K562 (cell line): ENCODE results near the gene PSMB4. TPM values are rescaled to one million over a fixed set of nuclear protein-coding genes. Genes with fewer than 3 reads are reported as not detected.

Source experiments
- ATAC-seq: fragments of 200-7000 bp; cut with Tn5 transposase; 3 replicates; pipeline ENCODE4 v1.9.1; 2020; ENCODE audit warnings: moderate library complexity
- BruUV-seq: library from RNA; stranded (reverse); fragments of 400-500 nt; replicated peaks from 2 replicates; lab custom pipeline; 2021; lab: Mats Ljungman, UMichigan
- CTCF ChIA-PET: fragments of 300-600 bp; formaldehyde crosslinking; extraction: SDS; loops from one replicate; lab custom pipeline; 2021; ENCODE audit warnings: low intra/inter-chr PET ratio; lab: Yijun Ruan, JAX
- POLR2A ChIA-PET: fragments of 300-600, 350-650 bp; sonication (Branson Sonifier 250); formaldehyde crosslinking; extraction: SDS; loops from one replicate; lab custom pipeline; 2021; ENCODE audit warnings: antibody characterized with exemption, inconsistent platforms; lab: Yijun Ruan, JAX
- DNase-seq, 4 experiments: peaks; one replicate each; pipeline versions ENCODE4 v3.0.0 to v3.0.0-alpha.2; 2011 to 2018; ENCODE audit warnings: low spot score in 3 of 4, mixed read lengths in 3 of 4; ENCODE audit errors: extremely low read depth in 1 of 4
- FAIRE-seq: peaks from 2 replicates; lab custom pipeline; 2011; peaks lifted over from hg19 to GRCh38; lab: Jason Lieb, UNC
- H2AFZ ChIP-seq: 2 replicates; pipeline ENCODE4 v1.6.0; 2011; ENCODE audit warnings: low read depth, low read length, control low read depth, inconsistent platforms
- H3K27ac ChIP-seq: fragments of 200-600 bp; 3 replicates; pipeline ENCODE4 v1.8.0; 2011; ENCODE audit warnings: low read depth, mild to moderate bottlenecking, control low read depth, inconsistent platforms, low read length, moderate library complexity, mixed read lengths; ENCODE audit errors: extremely low read depth
- H3K27me3 ChIP-seq, 2 experiments: fragments of 300-600 bp in 1 of 2; 2 replicates in 1 of 2; 3 replicates in 1 of 2; pipeline versions ENCODE4 v1.6.0 to v1.8.0; 2011; ENCODE audit warnings: inconsistent platforms in 2 of 2, low read length in 2 of 2, mild to moderate bottlenecking in 1 of 2, mixed read lengths in 1 of 2, moderate library complexity in 1 of 2; ENCODE audit not compliant: control insufficient read depth in 2 of 2, insufficient read depth in 2 of 2
- H3K36me3 ChIP-seq: fragments of 300-600 bp; 3 replicates; pipeline ENCODE4 v1.8.0; 2011; ENCODE audit warnings: mild to moderate bottlenecking, low read length, inconsistent platforms; ENCODE audit not compliant: control insufficient read depth, insufficient read depth
- H3K4me1 ChIP-seq, 2 experiments: fragments of 200-600 bp in 1 of 2; replicated peaks in 1 of 2; 2 replicates in 1 of 2; 3 replicates in 1 of 2; pipeline versions ENCODE4 v1.5.1 to v1.8.0; 2011; ENCODE audit warnings: inconsistent platforms in 2 of 2, low read length in 2 of 2, mild to moderate bottlenecking in 1 of 2, mixed read lengths in 1 of 2, moderate library complexity in 1 of 2; ENCODE audit not compliant: control insufficient read depth in 2 of 2, insufficient read depth in 2 of 2
- H3K4me2 ChIP-seq: 2 replicates; pipeline ENCODE4 v1.6.1; 2011; ENCODE audit warnings: low read length, control low read depth, inconsistent platforms, mixed read lengths; ENCODE audit not compliant: insufficient read depth
- H3K4me3 ChIP-seq: fragments of 200-600 bp; sonication (generic), shearing (Covaris generic); 2 replicates; pipeline ENCODE4 v1.5.1; 2016; ENCODE audit warnings: control low read depth, inconsistent platforms
- H3K79me2 ChIP-seq: fragments of 200-600 bp; 3 replicates; pipeline ENCODE4 v1.8.0; 2011; ENCODE audit warnings: low read length, inconsistent platforms; ENCODE audit not compliant: control insufficient read depth, insufficient read depth
- H3K9ac ChIP-seq, 2 experiments: 2 replicates each; pipeline versions ENCODE4 v1.6.0 to v1.6.1; 2011; ENCODE audit warnings: low read depth in 2 of 2, low read length in 2 of 2, control low read depth in 1 of 2, inconsistent platforms in 1 of 2, mild to moderate bottlenecking in 1 of 2, mixed read lengths in 1 of 2; ENCODE audit not compliant: insufficient read depth in 1 of 2
- H3K9me1 ChIP-seq: one replicate; pipeline ENCODE4 v1.6.0; 2011; ENCODE audit warnings: inconsistent platforms, mild to moderate bottlenecking, low read length, moderate library complexity; ENCODE audit not compliant: control insufficient read depth, insufficient read depth
- H3K9me3 ChIP-seq: replicated peaks from 2 replicates; pipeline ENCODE4 v1.5.1; 2011; ENCODE audit warnings: low read depth, low read length, inconsistent platforms; ENCODE audit not compliant: control insufficient read depth, insufficient read depth
- H4K20me1 ChIP-seq: replicated peaks from 2 replicates; pipeline ENCODE4 v1.6.1; 2011; ENCODE audit warnings: low read length, inconsistent platforms, mixed read lengths; ENCODE audit not compliant: control insufficient read depth, insufficient read depth
- CEBPB ChIP-seq: fragments of 450-650 bp; IDR thresholded peaks from 2 replicates; pipeline ENCODE4 v1.6.1; 2016; ENCODE audit warnings: missing genetic modification characterization, missing compliant biosample characterization
- CLOCK ChIP-seq: fragments of 250-450 bp; sonication (Bioruptor Pico); IDR thresholded peaks from 2 replicates; pipeline ENCODE4 v1.4.0; 2020; ENCODE audit warnings: mild to moderate bottlenecking, moderate library complexity, borderline replicate concordance
- DPF2 ChIP-seq: fragments of 450-650 bp; IDR thresholded peaks from 2 replicates; pipeline ENCODE4 v1.6.1; 2016
- ELF4 ChIP-seq: fragments of 450-650 bp; formaldehyde crosslinking; IDR thresholded peaks from 2 replicates; pipeline ENCODE4 v1.4.0; 2022; ENCODE audit warnings: missing genetic modification characterization
- NR0B1 ChIP-seq: fragments of 450-650 bp; IDR thresholded peaks from one replicate; pipeline ENCODE4 v1.6.1; 2018; ENCODE audit warnings: mild to moderate bottlenecking, moderate library complexity; ENCODE audit not compliant: partially characterized antibody
- POLR2AphosphoS5 ChIP-seq: IDR thresholded peaks from 2 replicates; pipeline ENCODE4 v1.6.1; 2011; ENCODE audit warnings: mild to moderate bottlenecking, low read depth, low read length, moderate library complexity; ENCODE audit not compliant: control insufficient read depth, insufficient read depth
- POLR3A ChIP-seq: IDR thresholded peaks from 2 replicates; pipeline ENCODE4 v1.6.1; 2011; ENCODE audit warnings: borderline replicate concordance, mild to moderate bottlenecking, moderate library complexity; ENCODE audit not compliant: insufficient read length, insufficient read depth; ENCODE audit errors: extremely low read depth
- SIN3B ChIP-seq: fragments of 450-650 bp; IDR thresholded peaks from 2 replicates; pipeline ENCODE4 v1.6.1; 2017; ENCODE audit warnings: low read depth, mild to moderate bottlenecking, moderate library complexity
- SMAD1 ChIP-seq: fragments of 150-350 bp; IDR thresholded peaks from 2 replicates; pipeline ENCODE4 v1.6.1; 2014; ENCODE audit warnings: low read length, low read depth; ENCODE audit not compliant: partially characterized antibody
- SMARCA5 ChIP-seq: fragments of 450-650 bp; IDR thresholded peaks from 2 replicates; pipeline ENCODE4 v1.6.1; 2016
- TRIM28 ChIP-seq: fragments of 450-650 bp; IDR thresholded peaks from 2 replicates; pipeline ENCODE4 v1.6.1; 2017
- WGBS: fragments of 100-300 bp; shearing (Covaris generic); methylation state at CpG from one replicate; pipeline ENCODE4 v1.1.6; 2016; ENCODE audit warnings: low coverage, mixed read lengths; ENCODE audit not compliant: insufficient coverage; ENCODE audit errors: missing lambda C conversion rate; 5-methylcytosine and 5-hydroxymethylcytosine counted together
- in situ Hi-C: fragments of 300-500 bp; cut with MboI; formaldehyde crosslinking; loops from 4 replicates; pipeline ENCODE4 v1.15.0; 2018; ENCODE audit warnings: inconsistent platforms, mixed read lengths
- intact Hi-C: fragments of 100-400 bp; cut with micrococcal nuclease; formaldehyde crosslinking; loops from 2 replicates; pipeline ENCODE4 v1.14.2; 2022
- polyA plus RNA-seq, 8 experiments: library from polyadenylated mRNA; depleted of rRNA in 4 of 8; stranded (reverse) in 5 of 8; unstranded in 3 of 8; fragments of >200 nt; fragmentation: Nextera tagmentation in 2 of 8; fragmentation: Illumina TruSeq in 1 of 8; extraction: Ambion mirVana in 2 of 8; extraction: Trizol in 1 of 8; gene quantifications; 2 replicates each; pipeline versions ENCODE4 v1.2.1 to v1.2.3, GENCODE V29; 2011 to 2014; ENCODE audit warnings: inconsistent platforms in 1 of 8, missing spikeins in 1 of 8
- total RNA-seq, 7 experiments: library from RNA; depleted of rRNA in 6 of 7; stranded (reverse); fragments of >200 nt in 6 of 7; fragmentation: Illumina TruSeq in 2 of 7; extraction: Trizol in 2 of 7; gene quantifications; 2 replicates each; pipeline versions ENCODE4 v1.2.1 to v1.2.3, GENCODE V29; 2011 to 2021; ENCODE audit warnings: low replicate concordance in 1 of 7

Gene PSMB4
- total and polyA plus RNA-seq, 9 of the 15 experiments (the other 6 are each of a cell fraction or from before 2014, with no cell fraction given): 397 to 674 (median 475) TPM

- no TSS peak for BruUV-seq
- H3K4me3 ChIP-seq: no peak overlapping the region
- FAIRE-seq: no peak
- no peaks in the 10 kb centered on the region for H3K9me1 ChIP-seq
- no peak overlapping the region for H3K4me2 ChIP-seq
- POLR2A ChIA-PET: interaction anchor here (1.0 to 2.0 kb wide), 3 partner anchors 9 to 17 kb away, joined by 3 to 7 read pairs (median 4); partner anchors contain the start of gene PSMB4
- TF ChIP-seq DPF2 (no peak), CEBPB (tag) (0 out of 2 replicates have a peak, but pooled peaks have one; percentile 19)
- intact Hi-C loops (no loop called here), in situ Hi-C loops (no loop called here)
- H3K9me3 ChIP-seq: no peaks in the 10 kb centered on the region
- WGBS: 100% methylated on average over 4 of the region's 4 CpGs
- no peaks in the 10 kb centered on the region for H3K4me1 ChIP-seq
- H3K79me2 ChIP-seq: no peaks in the 10 kb centered on the region
- H3K27ac ChIP-seq: no peak overlapping the region
- no peak for ATAC-seq
- CTCF ChIA-PET: no interaction called here
- peaks cover 70% of the 10 kb centered on the region for H3K36me3 ChIP-seq
- H2AFZ ChIP-seq: no peak overlapping the region
- no peak for DNase-seq
- H4K20me1 ChIP-seq: no peaks in the 10 kb centered on the region
- no peak overlapping the region for H3K9ac ChIP-seq
- no peaks in the 10 kb centered on the region for H3K27me3 ChIP-seq
Measured at GRCh38 chr1:151416231-151416630, 16.9 kb downstream of the PSMB4 start.

- H2AFZ ChIP-seq: no peak overlapping the region
- H4K20me1 ChIP-seq: no peaks in the 10 kb centered on the region
- ATAC-seq (no peak), DNase-seq (no peak), FAIRE-seq (no peak)
- H3K4me3 ChIP-seq: no peak overlapping the region
- no peak overlapping the region for H3K4me2 ChIP-seq
- H3K79me2 ChIP-seq: no peaks in the 10 kb centered on the region
- H3K9ac ChIP-seq: no peak overlapping the region
- H3K4me1 ChIP-seq: no peaks in the 10 kb centered on the region
- no peak overlapping the region for H3K27ac ChIP-seq
- intact Hi-C loops (no loop called here), in situ Hi-C loops (no loop called here)
- ChIA-PET POLR2A (interaction anchor here (0.9 to 2.0 kb wide), 5 partner anchors 9 to 106 kb away, joined by 3 to 7 read pairs (median 4); partner anchors contain the start of gene PSMB4), CTCF (no interaction called here)
- WGBS: 94% methylated on average over 3 of the region's 3 CpGs
- no peaks in the 10 kb centered on the region for H3K9me3 ChIP-seq
- peaks cover 70% of the 10 kb centered on the region for H3K36me3 ChIP-seq
- no peaks in the 10 kb centered on the region for H3K27me3 ChIP-seq
- BruUV-seq: no TSS peak
- H3K9me1 ChIP-seq: no peaks in the 10 kb centered on the region
- TF ChIP-seq SIN3B (no peak), SMAD1 (no peak), SMARCA5 (no peak), CLOCK (no peak), TRIM28 (no peak), POLR2AphosphoS5 (no peak), ELF4 (0 out of 2 replicates have a peak, but pooled peaks have one; percentile 8), POLR3A (no peak), NR0B1 (no peak)
Measured at GRCh38 chr1:151418081-151418480, 18.7 kb downstream of the PSMB4 start.
